ENCODE results near the gene HELB. TPM values are rescaled to one million over a fixed set of nuclear protein-coding genes. Genes with fewer than 3 reads are reported as not detected.

HELB gene
- total RNA-seq, 3 donors from 2014 or later (not counting 1 experiment from before 2014, with no cell fraction given): 29.2 to 45.6 (median 36.6) TPM

GRCh38 chr12:66269757-66270383 lies 32.4 kb upstream of the HELB start:
- no peaks in the 10 kb centered on the region for H3K27me3 ChIP-seq (ENCODE audit: control insufficient read depth, insufficient read depth, low read length)
- H3K4me1 ChIP-seq (ENCODE audit: control insufficient read depth, insufficient read depth, low read length): no peaks in the 10 kb centered on the region
- intact Hi-C loops (cut with micrococcal nuclease): loop anchor here (1.0 to 2.0 kb wide), 3 partner anchors 139 to 591 kb away; no protein-coding TSS in a partner anchor
- no peak overlapping the region for H3K4me3 ChIP-seq (ENCODE audit: low read length)
- Mint-ChIP-seq H3K4me3 (no peak overlapping the region), H3K4me1 (no peaks in the 10 kb centered on the region), H3K36me3 (no peaks in the 10 kb centered on the region), H3K9me3 (no peaks in the 10 kb centered on the region), H3K27me3 (ENCODE audit: low read depth in 2 of 2) (no peaks in the 10 kb centered on the region), H3K27ac (no peak overlapping the region)
- DNase-seq: peak in 1 of 2 donors; percentile 68
- TF ChIP-seq CTCF (IDR thresholded peaks at IDR 0.05): peak; percentile 62
- H3K36me3 ChIP-seq (ENCODE audit: control insufficient read depth, insufficient read depth, low read length): no peaks in the 10 kb centered on the region
- 61% methylated on average over 2 of the region's 5 CpGs for WGBS (ENCODE audit: insufficient coverage)
- H3K9me3 ChIP-seq (ENCODE audit: control insufficient read depth, insufficient read depth, low read length): no peaks in the 10 kb centered on the region
- no peak overlapping the region for H3K27ac ChIP-seq (ENCODE audit: low read length)
- peak in 2 of 3 donors; percentile 50 to 65 for ATAC-seq

GRCh38 chr12:66270613-66271012 lies 31.7 kb upstream of the HELB start:
- H3K4me3 ChIP-seq (ENCODE audit: low read length): no peak overlapping the region
- H3K27ac ChIP-seq (ENCODE audit: low read length): no peak overlapping the region
- no peak for ATAC-seq
- no peak overlapping the region for H3K27ac Mint-ChIP-seq
- DNase-seq: no peak
- H3K4me1 ChIP-seq (ENCODE audit: control insufficient read depth, insufficient read depth, low read length): no peaks in the 10 kb centered on the region
- no peak overlapping the region for H3K4me3 Mint-ChIP-seq
- no peaks in the 10 kb centered on the region for H3K4me1 Mint-ChIP-seq
- no peaks in the 10 kb centered on the region for H3K27me3 Mint-ChIP-seq (ENCODE audit: low read depth in 2 of 2)
- WGBS (ENCODE audit: insufficient coverage): 81% methylated on average over 1 of the region's 1 CpG
- no peaks in the 10 kb centered on the region for H3K9me3 ChIP-seq (ENCODE audit: control insufficient read depth, insufficient read depth, low read length)
- no peak for TF ChIP-seq CTCF (IDR thresholded peaks at IDR 0.05)
- no peaks in the 10 kb centered on the region for H3K36me3 Mint-ChIP-seq
- H3K9me3 Mint-ChIP-seq: no peaks in the 10 kb centered on the region
- no peaks in the 10 kb centered on the region for H3K36me3 ChIP-seq (ENCODE audit: control insufficient read depth, insufficient read depth, low read length)
- intact Hi-C loops (cut with micrococcal nuclease): loop anchor here (2.0 kb wide), 1 partner anchor 590 kb away; no protein-coding TSS in a partner anchor
- no peaks in the 10 kb centered on the region for H3K27me3 ChIP-seq (ENCODE audit: control insufficient read depth, insufficient read depth, low read length)

- H3K27ac ChIP-seq (ENCODE audit: low read length): no peak overlapping the region
- Mint-ChIP-seq H3K27ac (no peak overlapping the region), H3K4me1 (no peaks in the 10 kb centered on the region), H3K4me3 (no peak overlapping the region), H3K9me3 (no peaks in the 10 kb centered on the region), H3K27me3 (ENCODE audit: low read depth in 2 of 2) (peaks cover 0 to 3% of the 10 kb centered on the region in 2 donors), H3K36me3 (no peaks in the 10 kb centered on the region)
- intact Hi-C loops (cut with micrococcal nuclease): no loop called here
- no peak for ATAC-seq
- H3K4me1 ChIP-seq (ENCODE audit: control insufficient read depth, insufficient read depth, low read length): no peaks in the 10 kb centered on the region
- WGBS (ENCODE audit: insufficient coverage): 67% methylated on average over 3 of the region's 3 CpGs
- H3K9me3 ChIP-seq (ENCODE audit: control insufficient read depth, insufficient read depth, low read length): no peaks in the 10 kb centered on the region
- DNase-seq: no peak
- H3K36me3 ChIP-seq (ENCODE audit: control insufficient read depth, insufficient read depth, low read length): no peaks in the 10 kb centered on the region
- TF ChIP-seq CTCF (IDR thresholded peaks at IDR 0.05): no peak
- H3K4me3 ChIP-seq (ENCODE audit: low read length): no peak overlapping the region
- no peaks in the 10 kb centered on the region for H3K27me3 ChIP-seq (ENCODE audit: control insufficient read depth, insufficient read depth, low read length)
These were observed 29.6 kb upstream of the HELB start for GRCh38 chr12:66272650-66273049.

- 100% methylated on average over 1 of the region's 1 CpG for WGBS (ENCODE audit: insufficient coverage)
- Histone ChIP-seq H3K27me3 (ENCODE audit: control insufficient read depth, insufficient read depth, low read length) (no peaks in the 10 kb centered on the region), H3K4me1 (ENCODE audit: control insufficient read depth, insufficient read depth, low read length) (no peaks in the 10 kb centered on the region), H3K27ac (ENCODE audit: low read length) (no peak overlapping the region), H3K9me3 (ENCODE audit: control insufficient read depth, insufficient read depth, low read length) (no peaks in the 10 kb centered on the region), H3K4me3 (ENCODE audit: low read length) (no peak overlapping the region), H3K36me3 (ENCODE audit: control insufficient read depth, insufficient read depth, low read length) (no peaks in the 10 kb centered on the region)
- Mint-ChIP-seq H3K27ac (no peak overlapping the region), H3K27me3 (ENCODE audit: low read depth in 2 of 2) (peaks cover 0 to 8% of the 10 kb centered on the region in 2 donors), H3K9me3 (no peaks in the 10 kb centered on the region), H3K36me3 (no peaks in the 10 kb centered on the region), H3K4me3 (no peak overlapping the region), H3K4me1 (no peaks in the 10 kb centered on the region)
- intact Hi-C loops (cut with micrococcal nuclease): no loop called here
- ATAC-seq: no peak
- no peak for TF ChIP-seq CTCF (IDR thresholded peaks at IDR 0.05)
- DNase-seq: no peak
These were observed 29.1 kb upstream of the HELB start for GRCh38 chr12:66273147-66273546.
